Endothelial cell of umbilical vein (primary cell): ENCODE measurements around the gene LLGL2. TPM values are rescaled to one million over a fixed set of nuclear protein-coding genes. Genes with fewer than 3 reads are reported as not detected.

Experiments used
- BruUV-seq: library from RNA; stranded (reverse); fragments of 400-500 nt; replicated peaks from 2 replicates; lab custom pipeline; 2021; lab: Mats Ljungman, UMichigan
- CTCF ChIA-PET: fragments of 300-600, 350-600 bp; sonication (Branson Sonifier 250); formaldehyde crosslinking; loops from one replicate; lab custom pipeline; 2021; ENCODE audit warnings: antibody characterized with exemption, inconsistent platforms; lab: Charles Lee
- POLR2A ChIA-PET: fragments of 300-600, 350-600 bp; sonication (Branson Sonifier 250); formaldehyde crosslinking; loops from one replicate; lab custom pipeline; 2021; ENCODE audit warnings: antibody characterized with exemption, inconsistent platforms; lab: Charles Lee
- DNase-seq: peaks from one replicate; pipeline ENCODE4 v3.0.0-alpha.2; 2011; ENCODE audit warnings: low read depth, low spot score
- FAIRE-seq: peaks from 2 replicates; lab custom pipeline; 2011; peaks lifted over from hg19 to GRCh38; lab: Jason Lieb, UNC
- H2AFZ ChIP-seq: 2 replicates; pipeline ENCODE4 v1.6.0; 2012; ENCODE audit warnings: low read depth, low read length, control low read depth, inconsistent platforms
- H3K27ac ChIP-seq: 2 replicates; pipeline ENCODE4 v1.5.1; 2011; ENCODE audit warnings: low read depth, mild to moderate bottlenecking, control low read depth, low read length, moderate library complexity; ENCODE audit not compliant: insufficient read depth
- H3K27me3 ChIP-seq, 2 experiments: 2 replicates each; pipeline versions ENCODE4 v1.6.0 to v1.6.1; 2011; ENCODE audit warnings: low read length in 2 of 2, mixed read lengths in 1 of 2; ENCODE audit not compliant: control insufficient read depth in 2 of 2, insufficient read depth in 2 of 2
- H3K36me3 ChIP-seq, 2 experiments: 2 replicates in 1 of 2; 3 replicates in 1 of 2; pipeline ENCODE4 v1.5.1; 2011; ENCODE audit warnings: low read length in 2 of 2, mild to moderate bottlenecking in 1 of 2, moderate library complexity in 1 of 2; ENCODE audit not compliant: control insufficient read depth in 2 of 2, insufficient read depth in 2 of 2; ENCODE audit errors: extremely low read depth in 1 of 2
- H3K4me1 ChIP-seq: 3 replicates; pipeline ENCODE4 v1.5.1; 2011; ENCODE audit warnings: mild to moderate bottlenecking, low read length; ENCODE audit not compliant: control insufficient read depth, insufficient read depth; ENCODE audit errors: extremely low read depth
- H3K4me2 ChIP-seq: 2 replicates; pipeline ENCODE4 v1.6.1; 2011; ENCODE audit warnings: low read length, control low read depth, mixed read lengths; ENCODE audit not compliant: insufficient read depth
- H3K4me3 ChIP-seq, 3 experiments: fragments of 200-600 bp in 1 of 3; sonication (generic), shearing (Covaris generic) in 1 of 3; replicated peaks in 1 of 3; 2 replicates each; pipeline ENCODE4 v1.5.1; 2011 to 2016; ENCODE audit warnings: control low read depth in 3 of 3, low read length in 3 of 3, mild to moderate bottlenecking in 2 of 3, inconsistent platforms in 1 of 3, low read depth in 1 of 3, moderate library complexity in 1 of 3; ENCODE audit not compliant: insufficient read depth in 1 of 3
- H3K79me2 ChIP-seq: 2 replicates; pipeline ENCODE4 v1.6.0; 2012; ENCODE audit warnings: low read length, inconsistent platforms; ENCODE audit not compliant: control insufficient read depth, insufficient read depth
- H3K9ac ChIP-seq: replicated peaks from 2 replicates; pipeline ENCODE3; 2011; ENCODE audit warnings: low read length, control low read depth; ENCODE audit not compliant: insufficient read depth; ENCODE audit errors: extremely low read depth
- H3K9me1 ChIP-seq: replicated peaks from 3 replicates; pipeline ENCODE4 v1.6.0; 2011; ENCODE audit warnings: mild to moderate bottlenecking, low read length; ENCODE audit not compliant: control insufficient read depth, insufficient read depth; ENCODE audit errors: extremely low read depth
- H3K9me3 ChIP-seq: replicated peaks from 2 replicates; pipeline ENCODE4 v1.5.1; 2012; ENCODE audit warnings: low read length, inconsistent platforms; ENCODE audit not compliant: control insufficient read depth, insufficient read depth
- H4K20me1 ChIP-seq: replicated peaks from 2 replicates; pipeline ENCODE3; 2011; ENCODE audit warnings: mild to moderate bottlenecking, low read length; ENCODE audit not compliant: control insufficient read depth, insufficient read depth; ENCODE audit errors: extremely low read depth
- EZH2 ChIP-seq: IDR thresholded peaks from 2 replicates; pipeline ENCODE4 v1.6.1; 2012; ENCODE audit warnings: borderline replicate concordance, low read depth, mild to moderate bottlenecking, moderate library complexity, low read length, inconsistent platforms; ENCODE audit not compliant: severe bottlenecking
- FOS ChIP-seq: IDR thresholded peaks from 2 replicates; pipeline ENCODE4 v1.6.1; 2011; ENCODE audit warnings: mild to moderate bottlenecking, low read length, moderate library complexity, borderline replicate concordance; ENCODE audit not compliant: insufficient read depth
- GATA2 ChIP-seq: IDR thresholded peaks from 2 replicates; pipeline ENCODE4 v1.7.0; 2011; ENCODE audit warnings: low read depth, mild to moderate bottlenecking, moderate library complexity, mixed read lengths, low read length; ENCODE audit not compliant: insufficient read length, insufficient read depth
- JUN ChIP-seq: IDR thresholded peaks from 2 replicates; pipeline ENCODE4 v1.6.1; 2011; ENCODE audit warnings: borderline replicate concordance, low read depth; ENCODE audit not compliant: insufficient read length, insufficient read depth
- MYC ChIP-seq: IDR thresholded peaks from one replicate; pipeline ENCODE4 v1.6.1; 2011; ENCODE audit warnings: mild to moderate bottlenecking, low read depth, low read length
- POLR2A ChIP-seq: IDR thresholded peaks from 2 replicates; pipeline ENCODE4 v1.6.1; 2012; ENCODE audit warnings: low read depth, mild to moderate bottlenecking, control low read depth, low read length
- POLR2AphosphoS5 ChIP-seq: IDR thresholded peaks from 2 replicates; pipeline ENCODE4 v1.6.1; 2012; ENCODE audit warnings: low read depth, mild to moderate bottlenecking, control low read depth, low read length, moderate library complexity; ENCODE audit not compliant: insufficient read depth
- dilution Hi-C: fragments of 300-500 bp; cut with MboI; formaldehyde crosslinking; loops from one replicate; pipeline ENCODE4 v1.15.0; 2019; ENCODE audit warnings: low sequenced_read_pairs; ENCODE audit not compliant: extremely low pct_ligation_motif_present
- intact Hi-C: fragments of 100-400 bp; cut with micrococcal nuclease; formaldehyde crosslinking; loops from one replicate; pipeline ENCODE4 v1.10.0; 2022
- polyA plus RNA-seq, 4 experiments: library from polyadenylated mRNA; depleted of rRNA in 3 of 4; stranded (reverse) in 3 of 4; unstranded in 1 of 4; fragments of >200 nt; gene quantifications; 2 replicates each; pipeline versions ENCODE4 v1.2.1 to v1.2.3, GENCODE V29; 2011 to 2012; ENCODE audit warnings: missing spikeins in 1 of 4
- total RNA-seq: library from RNA; stranded (reverse); gene quantifications from 2 replicates; pipeline ENCODE4 v1.2.3, GENCODE V29; 2021
- TF ChIP-seq, protein P1 (sequence below): IDR thresholded peaks from 2 replicates; pipeline ENCODE4 v1.6.1; 2011; ENCODE audit not compliant: insufficient read depth, insufficient read length
- TF ChIP-seq, protein P2 (sequence below), 2 donors: IDR thresholded peaks; 1 replicate in 1 of 2; 2 replicates in 1 of 2; pipeline ENCODE4 v1.5.1; 2011; ENCODE audit warnings: low read length in 2 of 2, mild to moderate bottlenecking in 2 of 2, moderate library complexity in 2 of 2, control low read depth in 1 of 2, inconsistent platforms in 1 of 2, low read depth in 1 of 2; ENCODE audit not compliant: insufficient read depth in 1 of 2; ENCODE audit errors: extremely low read depth in 1 of 2

Gene LLGL2
- total and polyA plus RNA-seq, 2 donors (not counting 3 experiments of a cell fraction or from before 2014, with no cell fraction given): 5.3 to 5.4 TPM

DNA sequence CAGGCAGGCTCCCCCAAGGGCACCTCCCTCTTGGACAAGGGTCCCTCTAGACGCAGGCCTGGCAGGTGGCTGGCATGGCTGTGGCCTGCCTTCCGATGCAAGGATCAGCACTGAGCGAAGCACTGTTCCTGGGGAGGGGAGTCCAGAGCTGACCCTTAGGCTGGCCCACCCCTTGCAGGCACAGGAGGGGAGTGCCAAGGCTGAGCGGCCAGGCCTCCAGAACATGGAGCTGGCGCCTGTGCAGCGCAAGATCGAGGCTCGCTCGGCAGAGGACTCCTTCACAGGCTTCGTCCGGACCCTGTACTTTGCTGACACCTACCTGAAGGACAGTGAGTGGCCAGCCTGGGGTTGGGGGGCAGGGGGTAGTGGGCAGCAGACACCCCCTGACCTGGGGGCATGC, 45.3 kb downstream of the LLGL2 start:
- ChIA-PET CTCF (interaction anchor here (0.8 to 2.1 kb wide), 6 partner anchors 17 to 62 kb away, joined by 3 to 4 read pairs (median 4); partner anchors contain the start of gene TSEN54), POLR2A (no interaction called here)
- H3K27ac ChIP-seq: no peak overlapping the region
- no peak for DNase-seq
- FAIRE-seq: no peak
- H3K27me3 ChIP-seq: no peaks in the 10 kb centered on the region
- intact Hi-C loops: no loop called here
- peaks cover 9% of the 10 kb centered on the region for H3K4me1 ChIP-seq
- H3K4me3 ChIP-seq: no peak overlapping the region
- no peak overlapping the region for H2AFZ ChIP-seq
- dilution Hi-C loops: no loop called here
- no peak overlapping the region for H3K9ac ChIP-seq
- BruUV-seq: no TSS peak
- no peak for TF ChIP-seq MYC
- TF ChIP-seq, protein P1, sequence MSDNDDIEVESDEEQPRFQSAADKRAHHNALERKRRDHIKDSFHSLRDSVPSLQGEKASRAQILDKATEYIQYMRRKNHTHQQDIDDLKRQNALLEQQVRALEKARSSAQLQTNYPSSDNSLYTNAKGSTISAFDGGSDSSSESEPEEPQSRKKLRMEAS: no peak
- TF ChIP-seq, protein P2, sequence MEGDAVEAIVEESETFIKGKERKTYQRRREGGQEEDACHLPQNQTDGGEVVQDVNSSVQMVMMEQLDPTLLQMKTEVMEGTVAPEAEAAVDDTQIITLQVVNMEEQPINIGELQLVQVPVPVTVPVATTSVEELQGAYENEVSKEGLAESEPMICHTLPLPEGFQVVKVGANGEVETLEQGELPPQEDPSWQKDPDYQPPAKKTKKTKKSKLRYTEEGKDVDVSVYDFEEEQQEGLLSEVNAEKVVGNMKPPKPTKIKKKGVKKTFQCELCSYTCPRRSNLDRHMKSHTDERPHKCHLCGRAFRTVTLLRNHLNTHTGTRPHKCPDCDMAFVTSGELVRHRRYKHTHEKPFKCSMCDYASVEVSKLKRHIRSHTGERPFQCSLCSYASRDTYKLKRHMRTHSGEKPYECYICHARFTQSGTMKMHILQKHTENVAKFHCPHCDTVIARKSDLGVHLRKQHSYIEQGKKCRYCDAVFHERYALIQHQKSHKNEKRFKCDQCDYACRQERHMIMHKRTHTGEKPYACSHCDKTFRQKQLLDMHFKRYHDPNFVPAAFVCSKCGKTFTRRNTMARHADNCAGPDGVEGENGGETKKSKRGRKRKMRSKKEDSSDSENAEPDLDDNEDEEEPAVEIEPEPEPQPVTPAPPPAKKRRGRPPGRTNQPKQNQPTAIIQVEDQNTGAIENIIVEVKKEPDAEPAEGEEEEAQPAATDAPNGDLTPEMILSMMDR (IDR thresholded peaks at IDR 0.05; ENCODE audit: extremely low read depth in 1 of 2, insufficient read depth in 1 of 2, low read depth in 1 of 2, low read length in 2 of 2): no peak
- no peak for TF ChIP-seq JUN
- no peak for TF ChIP-seq FOS
- no peak for TF ChIP-seq POLR2A
- TF ChIP-seq EZH2: no peak
- no peak for TF ChIP-seq POLR2AphosphoS5
- TF ChIP-seq GATA2: no peak
- H3K9me3 ChIP-seq: no peaks in the 10 kb centered on the region
- no peaks in the 10 kb centered on the region for H3K79me2 ChIP-seq
- no peaks in the 10 kb centered on the region for H3K9me1 ChIP-seq
- H3K36me3 ChIP-seq: no peaks in the 10 kb centered on the region
- no peak overlapping the region for H3K4me2 ChIP-seq
- no peaks in the 10 kb centered on the region for H4K20me1 ChIP-seq
